ENCODE data around the gene VPS13D. TPM values are rescaled to one million over a fixed set of nuclear protein-coding genes. Genes with fewer than 3 reads are reported as not detected.

VPS13D gene
- total and polyA plus RNA-seq, 4 donors: 10.2 to 68.3 (median 12.6) TPM

DNA sequence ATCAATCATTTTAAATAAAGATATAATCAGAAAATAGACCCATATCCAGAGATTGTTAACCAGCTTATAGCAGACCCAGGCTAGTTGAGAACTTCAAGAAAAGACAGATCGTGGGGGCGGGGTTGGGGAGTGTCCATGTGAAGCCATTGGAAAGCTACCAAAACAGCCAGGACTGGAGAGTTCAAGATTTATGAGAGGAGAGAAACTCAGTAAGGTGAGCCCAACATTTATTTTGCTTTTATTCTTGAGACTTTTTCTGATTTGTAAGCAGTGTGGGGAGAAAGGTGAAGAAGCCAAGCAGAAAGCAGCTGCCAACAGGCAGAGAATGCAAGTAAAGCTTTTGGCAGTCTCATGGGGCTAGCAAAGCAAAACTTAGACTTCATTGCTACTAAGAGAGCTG lies 179.9 kb downstream of the VPS13D start:
- WGBS: 91% methylated on average over 2 of the region's 2 CpGs
- Histone ChIP-seq H3K27ac (ENCODE audit: low read depth in 1 of 2, low read length in 2 of 2) (no peak overlapping the region), H3K9ac (ENCODE audit: low read depth in 1 of 2, low read length in 2 of 2) (no peak overlapping the region), H3K4me1 (ENCODE audit: control insufficient read depth in 4 of 4, insufficient read depth in 4 of 4, low read length in 3 of 4) (peaks cover 6 to 34% (median 26%) of the 10 kb centered on the region in 4 donors), H3K4me3 (ENCODE audit: low read depth in 1 of 3, low read length in 3 of 3) (no peak overlapping the region), H3K9me3 (ENCODE audit: control insufficient read depth in 4 of 4, low read length in 3 of 4) (no peaks in the 10 kb centered on the region), H3K27me3 (ENCODE audit: control insufficient read depth in 4 of 4, insufficient read depth in 4 of 4, low read length in 3 of 4) (no peaks in the 10 kb centered on the region), H3K36me3 (ENCODE audit: control insufficient read depth in 4 of 4, insufficient read depth in 3 of 4, low read depth in 1 of 4, low read length in 3 of 4) (peaks cover 0 to 4% (median 2%) of the 10 kb centered on the region in 4 donors)
- no peak for TF ChIP-seq GABPA (IDR thresholded peaks at IDR 0.05 in 1 of 2, conservative IDR thresholded peaks at IDR 0.05 in 1 of 2)
- no peak for TF ChIP-seq HNF4A (conservative IDR thresholded peaks at IDR 0.05)
- TF ChIP-seq ATF3 (IDR thresholded peaks at IDR 0.05): no peak
- no peak for TF ChIP-seq NR2F2 (IDR thresholded peaks at IDR 0.05)
- no peak for TF ChIP-seq YY1 (IDR thresholded peaks at IDR 0.05)
- no peak for TF ChIP-seq JUND (IDR thresholded peaks at IDR 0.05)
- no peak for TF ChIP-seq ZBTB33 (IDR thresholded peaks at IDR 0.05)
- no peak for TF ChIP-seq RXRA (IDR thresholded peaks at IDR 0.05)
- TF ChIP-seq FOXA2 (IDR thresholded peaks at IDR 0.05): no peak
- TF ChIP-seq MAX (IDR thresholded peaks at IDR 0.05): no peak
- TF ChIP-seq FOXA1 (IDR thresholded peaks at IDR 0.05): no peak
- no peak for TF ChIP-seq TAF1 (conservative IDR thresholded peaks at IDR 0.05)
- no peak for DNase-seq (ENCODE audit: low spot score)

GRCh38 chr1:12410351-12410750 lies 180.5 kb downstream of the VPS13D start:
- no peaks in the 10 kb centered on the region for H3K27me3 ChIP-seq (ENCODE audit: control insufficient read depth in 4 of 4, insufficient read depth in 4 of 4, low read length in 3 of 4)
- no peaks in the 10 kb centered on the region for H3K9me3 ChIP-seq (ENCODE audit: control insufficient read depth in 4 of 4, low read length in 3 of 4)
- no peak overlapping the region for H3K27ac ChIP-seq (ENCODE audit: low read depth in 1 of 2, low read length in 2 of 2)
- peaks cover 0 to 4% (median 2%) of the 10 kb centered on the region in 4 donors for H3K36me3 ChIP-seq (ENCODE audit: control insufficient read depth in 4 of 4, insufficient read depth in 3 of 4, low read depth in 1 of 4, low read length in 3 of 4)
- TF ChIP-seq SP1 (IDR thresholded peaks at IDR 0.05) (no peak), HNF4G (IDR thresholded peaks at IDR 0.05) (no peak), GABPA (IDR thresholded peaks at IDR 0.05 in 1 of 2, conservative IDR thresholded peaks at IDR 0.05 in 1 of 2) (no peak), NR2F2 (IDR thresholded peaks at IDR 0.05) (no peak), MAX (IDR thresholded peaks at IDR 0.05) (no peak), ZBTB33 (IDR thresholded peaks at IDR 0.05) (no peak), JUND (IDR thresholded peaks at IDR 0.05) (no peak), ATF3 (IDR thresholded peaks at IDR 0.05) (no peak), HNF4A (conservative IDR thresholded peaks at IDR 0.05) (no peak), RXRA (IDR thresholded peaks at IDR 0.05) (no peak), TAF1 (conservative IDR thresholded peaks at IDR 0.05) (no peak), YY1 (IDR thresholded peaks at IDR 0.05) (no peak), FOXA1 (IDR thresholded peaks at IDR 0.05) (no peak), FOXA2 (IDR thresholded peaks at IDR 0.05) (no peak), RAD21 (IDR thresholded peaks at IDR 0.05) (no peak), EGR1 (IDR thresholded peaks at IDR 0.05; ENCODE audit: low read depth in 2 of 2) (no peak)
- TF ChIP-seq, protein P1, sequence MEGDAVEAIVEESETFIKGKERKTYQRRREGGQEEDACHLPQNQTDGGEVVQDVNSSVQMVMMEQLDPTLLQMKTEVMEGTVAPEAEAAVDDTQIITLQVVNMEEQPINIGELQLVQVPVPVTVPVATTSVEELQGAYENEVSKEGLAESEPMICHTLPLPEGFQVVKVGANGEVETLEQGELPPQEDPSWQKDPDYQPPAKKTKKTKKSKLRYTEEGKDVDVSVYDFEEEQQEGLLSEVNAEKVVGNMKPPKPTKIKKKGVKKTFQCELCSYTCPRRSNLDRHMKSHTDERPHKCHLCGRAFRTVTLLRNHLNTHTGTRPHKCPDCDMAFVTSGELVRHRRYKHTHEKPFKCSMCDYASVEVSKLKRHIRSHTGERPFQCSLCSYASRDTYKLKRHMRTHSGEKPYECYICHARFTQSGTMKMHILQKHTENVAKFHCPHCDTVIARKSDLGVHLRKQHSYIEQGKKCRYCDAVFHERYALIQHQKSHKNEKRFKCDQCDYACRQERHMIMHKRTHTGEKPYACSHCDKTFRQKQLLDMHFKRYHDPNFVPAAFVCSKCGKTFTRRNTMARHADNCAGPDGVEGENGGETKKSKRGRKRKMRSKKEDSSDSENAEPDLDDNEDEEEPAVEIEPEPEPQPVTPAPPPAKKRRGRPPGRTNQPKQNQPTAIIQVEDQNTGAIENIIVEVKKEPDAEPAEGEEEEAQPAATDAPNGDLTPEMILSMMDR (IDR thresholded peaks at IDR 0.05; ENCODE audit: low read depth, low read length, missing input control): no peak
- TF ChIP-seq, protein P2, sequence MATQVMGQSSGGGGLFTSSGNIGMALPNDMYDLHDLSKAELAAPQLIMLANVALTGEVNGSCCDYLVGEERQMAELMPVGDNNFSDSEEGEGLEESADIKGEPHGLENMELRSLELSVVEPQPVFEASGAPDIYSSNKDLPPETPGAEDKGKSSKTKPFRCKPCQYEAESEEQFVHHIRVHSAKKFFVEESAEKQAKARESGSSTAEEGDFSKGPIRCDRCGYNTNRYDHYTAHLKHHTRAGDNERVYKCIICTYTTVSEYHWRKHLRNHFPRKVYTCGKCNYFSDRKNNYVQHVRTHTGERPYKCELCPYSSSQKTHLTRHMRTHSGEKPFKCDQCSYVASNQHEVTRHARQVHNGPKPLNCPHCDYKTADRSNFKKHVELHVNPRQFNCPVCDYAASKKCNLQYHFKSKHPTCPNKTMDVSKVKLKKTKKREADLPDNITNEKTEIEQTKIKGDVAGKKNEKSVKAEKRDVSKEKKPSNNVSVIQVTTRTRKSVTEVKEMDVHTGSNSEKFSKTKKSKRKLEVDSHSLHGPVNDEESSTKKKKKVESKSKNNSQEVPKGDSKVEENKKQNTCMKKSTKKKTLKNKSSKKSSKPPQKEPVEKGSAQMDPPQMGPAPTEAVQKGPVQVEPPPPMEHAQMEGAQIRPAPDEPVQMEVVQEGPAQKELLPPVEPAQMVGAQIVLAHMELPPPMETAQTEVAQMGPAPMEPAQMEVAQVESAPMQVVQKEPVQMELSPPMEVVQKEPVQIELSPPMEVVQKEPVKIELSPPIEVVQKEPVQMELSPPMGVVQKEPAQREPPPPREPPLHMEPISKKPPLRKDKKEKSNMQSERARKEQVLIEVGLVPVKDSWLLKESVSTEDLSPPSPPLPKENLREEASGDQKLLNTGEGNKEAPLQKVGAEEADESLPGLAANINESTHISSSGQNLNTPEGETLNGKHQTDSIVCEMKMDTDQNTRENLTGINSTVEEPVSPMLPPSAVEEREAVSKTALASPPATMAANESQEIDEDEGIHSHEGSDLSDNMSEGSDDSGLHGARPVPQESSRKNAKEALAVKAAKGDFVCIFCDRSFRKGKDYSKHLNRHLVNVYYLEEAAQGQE (IDR thresholded peaks at IDR 0.05): no peak
- no peak overlapping the region for H3K4me3 ChIP-seq (ENCODE audit: low read depth in 1 of 3, low read length in 3 of 3)
- no peak for DNase-seq (ENCODE audit: low spot score)
- no peak overlapping the region for H3K9ac ChIP-seq (ENCODE audit: low read depth in 1 of 2, low read length in 2 of 2)
- H3K4me1 ChIP-seq (ENCODE audit: control insufficient read depth in 4 of 4, insufficient read depth in 4 of 4, low read length in 3 of 4): peaks cover 2 to 27% (median 21%) of the 10 kb centered on the region in 4 donors

All from liver (tissue), 9 donors.